ENCODE data around the gene NRM.

GRCh38 chr6:30645989-30646388 lies 44.8 kb downstream of the NRM start:
- TF ChIP-seq CTCF (IDR thresholded peaks at IDR 0.05) (no peak), POLR2A (IDR thresholded peaks at IDR 0.05) (no peak), EP300 (IDR thresholded peaks at IDR 0.05) (no peak)
